Measurements from ENCODE around the gene CWC15. TPM values are rescaled to one million over a fixed set of nuclear protein-coding genes. Genes with fewer than 3 reads are reported as not detected.
"Not testable (repeated sequence)": the region's sequence is repeated elsewhere in the genome, so short reads cannot be mapped to it uniquely, and the experiment has no call there.

CWC15 gene
- 10 to 100 TPM; 56.5 to 59.1 TPM for total RNA-seq

GRCh38 chr11:94973099-94973968 is at the start of gene CWC15, which contains the start of gene KDM4D:
CWC15 (minus strand) TSS chr11:94973556; CDS start chr11:94972185, 1,371 bp downstream.
KDM4D (plus strand) TSS chr11:94973709; CDS start chr11:94997373, 23,664 bp downstream.
- POLR2A ChIA-PET: interaction anchor here (0.6 to 4.7 kb wide), 19 partner anchors 9 to 1417 kb away, joined by 3 to 51 read pairs (median 4); partner anchors contain the start of genes CCDC82, CEP57, ENDOD1 and FAM76B

GRCh38 chr11:95021468-95021867 is 48.1 kb upstream of the CWC15 start:
- H3K9me3 Mint-ChIP-seq; H3K27me3 Mint-ChIP-seq; H3K4me1 Mint-ChIP-seq; H3K27ac Mint-ChIP-seq; CTCF ChIA-PET; H3K4me3 Mint-ChIP-seq; POLR2A ChIA-PET; H3K36me3 Mint-ChIP-seq (ENCODE audit: low read depth); DNase-seq: not testable (repeated sequence)

More at GRCh38 chr11:94973099-94973968, at the start of gene CWC15, which contains the start of gene KDM4D:
- H3K36me3 Mint-ChIP-seq (ENCODE audit: low read depth): peaks cover 43% of the 10 kb centered on the region
- peak within 1 kb of the TSS; percentile 88 for H3K27ac Mint-ChIP-seq
- peak; percentile 95 for DNase-seq
- CTCF ChIA-PET: interaction anchor here (0.8 to 2.4 kb wide), 7 partner anchors 94 to 258 kb away, joined by 3 to 21 read pairs (median 4); partner anchors contain the start of genes SESN3 and SRSF8
- H3K27me3 Mint-ChIP-seq: no peaks in the 10 kb centered on the region
- peaks cover 53% of the 10 kb centered on the region for H3K4me1 Mint-ChIP-seq
- peak within 1 kb of the TSS; percentile 99 for H3K4me3 Mint-ChIP-seq
- peaks cover 4% of the 10 kb centered on the region for H3K9me3 Mint-ChIP-seq

GRCh38 chr11:95016139-95016538 is 42.8 kb upstream of the CWC15 start:
- H3K4me3 Mint-ChIP-seq: no peak overlapping the region
- H3K9me3 Mint-ChIP-seq: no peaks in the 10 kb centered on the region
- no peak for DNase-seq
- H3K4me1 Mint-ChIP-seq: no peaks in the 10 kb centered on the region
- H3K27ac Mint-ChIP-seq: no peak overlapping the region
- no peaks in the 10 kb centered on the region for H3K27me3 Mint-ChIP-seq
- POLR2A ChIA-PET: no interaction called here
- CTCF ChIA-PET: no interaction called here
- H3K36me3 Mint-ChIP-seq (ENCODE audit: low read depth): no peaks in the 10 kb centered on the region

- DNase-seq: no peak
- H3K9me3 Mint-ChIP-seq: no peaks in the 10 kb centered on the region
- no peaks in the 10 kb centered on the region for H3K4me1 Mint-ChIP-seq
- H3K4me3 Mint-ChIP-seq: no peak overlapping the region
- no peaks in the 10 kb centered on the region for H3K27me3 Mint-ChIP-seq
- ChIA-PET POLR2A (no interaction called here), CTCF (no interaction called here)
- no peak overlapping the region for H3K27ac Mint-ChIP-seq
- no peaks in the 10 kb centered on the region for H3K36me3 Mint-ChIP-seq (ENCODE audit: low read depth)
These were observed 40.9 kb upstream of the CWC15 start for GRCh38 chr11:95014184-95014821.

- H3K27ac Mint-ChIP-seq: no peak overlapping the region
- H3K36me3 Mint-ChIP-seq (ENCODE audit: low read depth): no peaks in the 10 kb centered on the region
- peaks cover 3% of the 10 kb centered on the region for H3K27me3 Mint-ChIP-seq
- no peaks in the 10 kb centered on the region for H3K9me3 Mint-ChIP-seq
- no peak for DNase-seq
- ChIA-PET CTCF (no interaction called here), POLR2A (no interaction called here)
- no peaks in the 10 kb centered on the region for H3K4me1 Mint-ChIP-seq
- H3K4me3 Mint-ChIP-seq: no peak overlapping the region
These were observed 38.0 kb upstream of the CWC15 start for GRCh38 chr11:95011376-95011775.

GRCh38 chr11:95005642-95006041 is 32.3 kb upstream of the CWC15 start:
- Mint-ChIP-seq H3K27me3 (peaks cover 11% of the 10 kb centered on the region), H3K4me3 (no peak overlapping the region)
- POLR2A ChIA-PET: no interaction called here

GRCh38 chr11:95003716-95004115 is 30.4 kb upstream of the CWC15 start:
- H3K27me3 Mint-ChIP-seq: peaks cover 11% of the 10 kb centered on the region
- H3K27ac Mint-ChIP-seq: no peak overlapping the region
- no peak for DNase-seq
- no peaks in the 10 kb centered on the region for H3K4me1 Mint-ChIP-seq
- no peaks in the 10 kb centered on the region for H3K9me3 Mint-ChIP-seq
- no peak overlapping the region for H3K4me3 Mint-ChIP-seq
- no peaks in the 10 kb centered on the region for H3K36me3 Mint-ChIP-seq (ENCODE audit: low read depth)
- ChIA-PET CTCF (no interaction called here), POLR2A (no interaction called here)

More at GRCh38 chr11:95005642-95006041, 32.3 kb upstream of the CWC15 start:
- no peak for DNase-seq
- no peaks in the 10 kb centered on the region for H3K9me3 Mint-ChIP-seq
- no peak overlapping the region for H3K27ac Mint-ChIP-seq
- CTCF ChIA-PET: no interaction called here
- no peaks in the 10 kb centered on the region for H3K36me3 Mint-ChIP-seq (ENCODE audit: low read depth)
- H3K4me1 Mint-ChIP-seq: no peaks in the 10 kb centered on the region

- Mint-ChIP-seq H3K36me3 (ENCODE audit: low read depth) (no peaks in the 10 kb centered on the region), H3K9me3 (no peaks in the 10 kb centered on the region), H3K4me1 (no peaks in the 10 kb centered on the region), H3K4me3 (no peak overlapping the region), H3K27me3 (peaks cover under 1% of the 10 kb centered on the region), H3K27ac (no peak overlapping the region)
- ChIA-PET POLR2A (no interaction called here), CTCF (no interaction called here)
- no peak for DNase-seq
These were observed 24.9 kb upstream of the CWC15 start for GRCh38 chr11:94998285-94998684.

GRCh38 chr11:94997437-94997836 is 24.1 kb upstream of the CWC15 start:
- ChIA-PET POLR2A (no interaction called here), CTCF (no interaction called here)
- H3K27ac Mint-ChIP-seq: no peak overlapping the region
- no peak overlapping the region for H3K4me3 Mint-ChIP-seq
- H3K36me3 Mint-ChIP-seq (ENCODE audit: low read depth): no peaks in the 10 kb centered on the region
- peaks cover 5% of the 10 kb centered on the region for H3K27me3 Mint-ChIP-seq
- no peaks in the 10 kb centered on the region for H3K9me3 Mint-ChIP-seq
- H3K4me1 Mint-ChIP-seq: no peaks in the 10 kb centered on the region
- DNase-seq: no peak

GRCh38 chr11:94993400-94993943 is 20.1 kb upstream of the CWC15 start:
- H3K36me3 Mint-ChIP-seq (ENCODE audit: low read depth): no peaks in the 10 kb centered on the region
- ChIA-PET CTCF (no interaction called here), POLR2A (no interaction called here)
- no peaks in the 10 kb centered on the region for H3K9me3 Mint-ChIP-seq
- peaks cover 23% of the 10 kb centered on the region for H3K27me3 Mint-ChIP-seq
- peaks cover 4% of the 10 kb centered on the region for H3K4me1 Mint-ChIP-seq
- DNase-seq: no peak
- no peak overlapping the region for H3K4me3 Mint-ChIP-seq
- H3K27ac Mint-ChIP-seq: no peak overlapping the region

GRCh38 chr11:94988748-94989147 is 15.4 kb upstream of the CWC15 start:
- Mint-ChIP-seq H3K36me3 (ENCODE audit: low read depth) (peaks cover 3% of the 10 kb centered on the region), H3K27ac (no peak overlapping the region), H3K27me3 (peaks cover 30% of the 10 kb centered on the region), H3K4me1 (peaks cover 6% of the 10 kb centered on the region), H3K4me3 (no peak overlapping the region), H3K9me3 (no peaks in the 10 kb centered on the region)
- CTCF ChIA-PET: interaction anchor here (1.0 kb wide), 1 partner anchor 79 kb away, joined by 3 read pairs; the partner anchor contains the start of gene SRSF8
- POLR2A ChIA-PET: no interaction called here
- DNase-seq: no peak

- CTCF ChIA-PET: no interaction called here
- Mint-ChIP-seq H3K27ac (no peak overlapping the region), H3K27me3 (peaks cover 25% of the 10 kb centered on the region), H3K4me1 (peaks cover 6% of the 10 kb centered on the region), H3K36me3 (ENCODE audit: low read depth) (peaks cover 3% of the 10 kb centered on the region), H3K9me3 (no peaks in the 10 kb centered on the region), H3K4me3 (no peak overlapping the region)
- DNase-seq: no peak
- POLR2A ChIA-PET: no interaction called here
These were observed 14.0 kb upstream of the CWC15 start for GRCh38 chr11:94987378-94987777.

GRCh38 chr11:94975599-94975998 is 2.2 kb upstream of the CWC15 start:
- CTCF ChIA-PET: interaction anchor here (0.6 to 1.3 kb wide), 2 partner anchors 91 to 175 kb away, joined by 3 read pairs; partner anchors contain the start of gene SRSF8
- Mint-ChIP-seq H3K27me3 (no peaks in the 10 kb centered on the region), H3K9me3 (peaks cover 4% of the 10 kb centered on the region), H3K27ac (no peak overlapping the region), H3K36me3 (ENCODE audit: low read depth) (peaks cover 23% of the 10 kb centered on the region), H3K4me1 (peaks cover 42% of the 10 kb centered on the region), H3K4me3 (no peak overlapping the region)
- POLR2A ChIA-PET: interaction anchor here (1.4 to 4.7 kb wide), 2 partner anchors 92 to 113 kb away, joined by 5 to 51 read pairs; partner anchors contain the start of gene SRSF8
- no peak for DNase-seq
